Activated naive CD8-positive, alpha-beta T cell treated with anti-CD3 and anti-CD28 coated beads, Interleukin-2, amount 50 U/mL, for 24 hours (primary cell): ENCODE measurements around the gene GPRC5A.

Source experiments
- ATAC-seq: fragments of 150-1000 bp; cut with Tn5 transposase; one replicate; pipeline ENCODE4 v1.10.0; 2021
- DNase-seq: peaks from one replicate; pipeline ENCODE4 v3.0.0; 2021
- H3K27ac Mint-ChIP-seq: one replicate; pipeline ENCODE4 v1.8.0; 2021; ENCODE audit warnings: mild to moderate bottlenecking, mixed read lengths
- H3K27me3 Mint-ChIP-seq: one replicate; pipeline ENCODE4 v1.8.0; 2021; ENCODE audit warnings: mixed read lengths
- H3K36me3 Mint-ChIP-seq: one replicate; pipeline ENCODE4 v1.8.0; 2021; ENCODE audit warnings: low read depth, mixed read lengths
- H3K4me1 Mint-ChIP-seq: one replicate; pipeline ENCODE4 v1.8.0; 2021; ENCODE audit warnings: mixed read lengths
- H3K4me3 Mint-ChIP-seq: one replicate; pipeline ENCODE4 v1.8.0; 2021; ENCODE audit warnings: mild to moderate bottlenecking, moderate library complexity, mixed read lengths
- H3K9me3 Mint-ChIP-seq: one replicate; pipeline ENCODE4 v1.8.0; 2021; ENCODE audit warnings: mixed read lengths

GPRC5A gene

GRCh38 chr12:12915656-12916055, 24.3 kb downstream of the GPRC5A start:
- no peak overlapping the region for H3K4me3 Mint-ChIP-seq
- H3K27me3 Mint-ChIP-seq = peaks cover 12% of the 10 kb centered on the region
- no peak overlapping the region for H3K27ac Mint-ChIP-seq
- DNase-seq = no peak
- peaks cover 8% of the 10 kb centered on the region for H3K4me1 Mint-ChIP-seq
- no peaks in the 10 kb centered on the region for H3K36me3 Mint-ChIP-seq
- ATAC-seq = no peak
- no peaks in the 10 kb centered on the region for H3K9me3 Mint-ChIP-seq

DNA sequence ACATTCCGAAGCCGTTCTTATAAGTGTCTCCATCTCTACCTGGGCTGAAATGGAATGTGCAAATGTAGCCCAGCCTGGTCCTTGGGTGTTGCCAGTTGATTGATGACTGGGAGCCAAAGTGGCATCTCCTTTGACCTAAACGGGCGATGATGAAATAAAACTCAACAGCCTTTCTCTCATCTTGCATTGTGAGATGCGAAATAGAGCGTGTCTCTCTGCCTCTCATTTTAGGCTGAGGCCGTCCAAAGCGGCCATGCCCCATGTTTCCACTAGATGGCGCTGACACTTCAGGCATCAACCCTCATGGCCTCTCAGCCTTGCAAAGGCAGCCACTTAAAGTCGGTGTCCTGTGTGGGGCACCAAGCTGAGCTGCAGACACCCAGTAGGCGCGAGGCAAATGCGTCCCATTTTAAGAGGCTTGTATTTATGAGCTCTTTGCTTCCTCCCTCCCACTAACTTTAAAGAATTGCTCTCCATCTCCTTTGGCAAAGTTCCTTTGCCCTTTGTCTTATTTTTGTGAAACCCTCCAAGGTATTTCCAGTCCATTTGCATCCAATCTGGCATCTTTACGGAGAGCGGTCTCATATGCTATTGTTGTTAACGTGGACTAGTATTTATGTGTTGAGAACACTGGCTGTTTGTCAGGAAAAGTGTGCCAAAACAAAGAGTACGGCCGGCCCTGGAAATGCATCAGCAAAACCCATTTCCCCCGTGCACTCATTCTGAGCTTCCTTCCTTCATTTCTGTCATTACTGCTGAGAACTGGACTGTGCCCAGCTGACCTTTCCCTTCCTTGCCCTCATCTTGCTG, 25.0 kb downstream of the GPRC5A start:
- ATAC-seq (peak; percentile 91), DNase-seq (peak; percentile 85)
- Mint-ChIP-seq H3K36me3 (no peaks in the 10 kb centered on the region), H3K4me1 (peaks cover 7% of the 10 kb centered on the region), H3K4me3 (no peak overlapping the region), H3K9me3 (no peaks in the 10 kb centered on the region), H3K27ac (no peak overlapping the region), H3K27me3 (peaks cover 12% of the 10 kb centered on the region)

- Mint-ChIP-seq H3K27me3 (peaks cover 12% of the 10 kb centered on the region), H3K9me3 (no peaks in the 10 kb centered on the region), H3K4me1 (peaks cover 7% of the 10 kb centered on the region), H3K4me3 (no peak overlapping the region), H3K36me3 (no peaks in the 10 kb centered on the region), H3K27ac (no peak overlapping the region)
- ATAC-seq (no peak), DNase-seq (no peak)
Measured at GRCh38 chr12:12917517-12917916, 26.2 kb downstream of the GPRC5A start.

DNA sequence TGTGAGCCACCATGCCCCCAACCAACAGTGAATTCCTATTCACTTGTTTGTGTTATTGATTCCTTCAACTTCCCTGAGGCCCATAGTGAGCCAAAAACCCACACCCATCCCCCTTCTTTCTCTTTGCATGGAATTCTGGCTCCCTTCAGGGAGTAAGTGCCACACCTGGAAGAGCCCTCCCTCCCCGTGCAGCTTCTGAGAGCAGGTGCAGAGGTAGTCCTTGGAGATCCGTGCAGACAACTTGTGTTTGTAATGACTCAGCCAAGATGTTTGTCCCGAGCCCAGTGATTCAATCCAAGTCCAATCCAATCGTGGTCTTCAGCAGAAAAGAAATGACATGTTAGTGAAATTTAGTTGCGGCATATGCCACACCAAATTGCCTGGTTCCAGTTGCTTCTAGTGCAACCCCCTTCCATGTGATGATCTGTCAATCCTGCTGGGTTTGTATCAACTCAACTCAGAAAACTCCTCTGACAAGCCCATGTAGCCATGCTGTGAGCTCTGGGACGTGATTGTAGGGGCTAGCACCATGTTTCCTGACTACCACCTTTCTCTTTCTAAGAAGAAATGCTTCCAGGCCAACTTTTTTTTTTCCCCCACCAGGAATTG, 27.5 kb downstream of the GPRC5A start:
- no peaks in the 10 kb centered on the region for H3K36me3 Mint-ChIP-seq
- no peaks in the 10 kb centered on the region for H3K9me3 Mint-ChIP-seq
- ATAC-seq = no peak
- no peak for DNase-seq
- H3K27ac Mint-ChIP-seq = no peak overlapping the region
- peaks cover 12% of the 10 kb centered on the region for H3K27me3 Mint-ChIP-seq
- no peak overlapping the region for H3K4me3 Mint-ChIP-seq
- H3K4me1 Mint-ChIP-seq = peaks cover 7% of the 10 kb centered on the region

- peaks cover 12% of the 10 kb centered on the region for H3K27me3 Mint-ChIP-seq
- no peak overlapping the region for H3K27ac Mint-ChIP-seq
- no peak overlapping the region for H3K4me3 Mint-ChIP-seq
- H3K36me3 Mint-ChIP-seq = no peaks in the 10 kb centered on the region
- DNase-seq (no peak), ATAC-seq (no peak)
- no peaks in the 10 kb centered on the region for H3K9me3 Mint-ChIP-seq
- H3K4me1 Mint-ChIP-seq = peaks cover 7% of the 10 kb centered on the region
Measured at GRCh38 chr12:12919666-12920435, 28.5 kb downstream of the GPRC5A start.

- no peak overlapping the region for H3K27ac Mint-ChIP-seq
- H3K4me1 Mint-ChIP-seq = no peaks in the 10 kb centered on the region
- DNase-seq (no peak), ATAC-seq (no peak)
- no peak overlapping the region for H3K4me3 Mint-ChIP-seq
- H3K27me3 Mint-ChIP-seq = no peaks in the 10 kb centered on the region
- no peaks in the 10 kb centered on the region for H3K9me3 Mint-ChIP-seq
- H3K36me3 Mint-ChIP-seq = no peaks in the 10 kb centered on the region
Measured at GRCh38 chr12:12922191-12922616, 30.8 kb downstream of the GPRC5A start.

DNA sequence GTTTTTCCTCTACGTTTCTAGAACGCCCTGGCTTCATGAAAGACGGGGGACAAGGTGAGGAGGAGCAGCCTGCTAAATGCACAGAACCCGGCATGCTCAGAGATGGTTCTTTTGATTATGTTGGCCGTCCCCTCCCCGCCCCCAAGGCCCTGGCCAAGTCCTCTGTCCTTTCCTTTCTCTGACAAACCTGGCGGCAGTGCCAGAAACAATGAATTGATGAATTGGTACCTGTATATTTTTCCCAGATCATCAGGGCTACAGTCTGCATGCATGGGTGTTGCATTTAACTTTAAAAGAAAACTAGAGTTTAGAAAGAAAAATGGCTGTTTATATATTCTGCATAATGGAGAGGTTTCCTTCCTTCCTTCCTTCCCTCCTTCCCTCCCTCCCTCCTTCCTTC, 31.6 kb downstream of the GPRC5A start:
- no peaks in the 10 kb centered on the region for H3K36me3 Mint-ChIP-seq
- no peaks in the 10 kb centered on the region for H3K9me3 Mint-ChIP-seq
- H3K4me1 Mint-ChIP-seq = no peaks in the 10 kb centered on the region
- ATAC-seq (no peak), DNase-seq (no peak)
- H3K27ac Mint-ChIP-seq = no peak overlapping the region
- H3K27me3 Mint-ChIP-seq = no peaks in the 10 kb centered on the region
- H3K4me3 Mint-ChIP-seq = no peak overlapping the region

DNA sequence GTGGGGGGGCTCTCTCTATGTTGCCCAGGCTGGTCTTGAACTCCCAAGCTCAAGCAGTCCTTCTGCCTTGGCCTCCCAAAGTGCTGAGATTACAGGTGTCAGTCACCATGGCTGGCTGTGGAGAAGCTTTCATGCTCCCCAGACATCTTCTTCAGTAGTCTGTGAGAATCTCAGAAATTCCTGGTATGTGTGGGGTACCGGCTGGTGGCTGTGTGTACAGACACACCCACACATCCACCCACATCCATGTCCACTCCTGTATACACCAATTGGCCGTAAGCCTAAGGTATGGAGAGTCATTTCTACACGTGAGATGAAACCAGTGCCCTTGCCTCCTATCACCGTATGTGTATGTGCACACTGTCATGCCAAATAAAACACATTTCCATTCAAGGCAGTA, 32.8 kb downstream of the GPRC5A start:
- no peak overlapping the region for H3K27ac Mint-ChIP-seq
- no peak overlapping the region for H3K4me3 Mint-ChIP-seq
- H3K9me3 Mint-ChIP-seq = no peaks in the 10 kb centered on the region
- no peaks in the 10 kb centered on the region for H3K4me1 Mint-ChIP-seq
- H3K27me3 Mint-ChIP-seq = no peaks in the 10 kb centered on the region
- H3K36me3 Mint-ChIP-seq = no peaks in the 10 kb centered on the region
- DNase-seq = no peak
- ATAC-seq = no peak

- no peaks in the 10 kb centered on the region for H3K27me3 Mint-ChIP-seq
- H3K4me3 Mint-ChIP-seq = no peak overlapping the region
- no peak for ATAC-seq
- H3K4me1 Mint-ChIP-seq = no peaks in the 10 kb centered on the region
- H3K27ac Mint-ChIP-seq = no peak overlapping the region
- no peak for DNase-seq
- H3K36me3 Mint-ChIP-seq = no peaks in the 10 kb centered on the region
- H3K9me3 Mint-ChIP-seq = no peaks in the 10 kb centered on the region
Measured at GRCh38 chr12:12925388-12925787, 34.0 kb downstream of the GPRC5A start.

DNA sequence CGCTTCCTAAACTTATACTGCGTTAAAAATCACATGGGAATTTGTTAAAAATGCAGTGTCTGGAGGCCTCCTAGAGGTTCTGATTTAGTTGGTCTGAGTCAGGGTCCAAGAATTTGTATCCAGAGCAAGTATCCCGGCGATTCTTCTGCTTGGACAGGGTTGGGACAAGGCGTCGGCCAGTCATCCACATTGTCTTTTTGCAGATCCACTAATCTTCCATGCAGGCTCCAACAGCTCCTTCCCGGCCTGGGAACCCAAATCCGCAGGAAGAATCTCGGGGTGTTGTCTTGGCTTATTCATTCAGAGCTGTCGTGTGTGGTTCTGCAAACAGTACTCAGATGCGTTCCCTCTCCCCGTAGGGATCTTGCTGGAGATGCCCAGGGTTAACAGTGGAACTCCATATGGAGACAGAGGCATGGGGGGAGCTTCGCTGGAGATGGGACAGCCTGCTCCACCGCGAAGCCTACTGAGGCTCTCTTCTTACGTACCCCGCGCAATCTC, 35.3 kb downstream of the GPRC5A start:
- ATAC-seq = no peak
- H3K27ac Mint-ChIP-seq = no peak overlapping the region
- H3K36me3 Mint-ChIP-seq = no peaks in the 10 kb centered on the region
- H3K4me3 Mint-ChIP-seq = no peak overlapping the region
- no peak for DNase-seq
- H3K27me3 Mint-ChIP-seq = no peaks in the 10 kb centered on the region
- no peaks in the 10 kb centered on the region for H3K4me1 Mint-ChIP-seq
- no peaks in the 10 kb centered on the region for H3K9me3 Mint-ChIP-seq

GRCh38 chr12:12927211-12928079, 36.1 kb downstream of the GPRC5A start:
- H3K4me3 Mint-ChIP-seq = peak overlapping the region; percentile 76
- ATAC-seq = peak; percentile 66
- no peaks in the 10 kb centered on the region for H3K27me3 Mint-ChIP-seq
- no peaks in the 10 kb centered on the region for H3K4me1 Mint-ChIP-seq
- DNase-seq = peak; percentile 45
- peak overlapping the region; percentile 67 for H3K27ac Mint-ChIP-seq
- H3K9me3 Mint-ChIP-seq = no peaks in the 10 kb centered on the region
- H3K36me3 Mint-ChIP-seq = no peaks in the 10 kb centered on the region

DNA sequence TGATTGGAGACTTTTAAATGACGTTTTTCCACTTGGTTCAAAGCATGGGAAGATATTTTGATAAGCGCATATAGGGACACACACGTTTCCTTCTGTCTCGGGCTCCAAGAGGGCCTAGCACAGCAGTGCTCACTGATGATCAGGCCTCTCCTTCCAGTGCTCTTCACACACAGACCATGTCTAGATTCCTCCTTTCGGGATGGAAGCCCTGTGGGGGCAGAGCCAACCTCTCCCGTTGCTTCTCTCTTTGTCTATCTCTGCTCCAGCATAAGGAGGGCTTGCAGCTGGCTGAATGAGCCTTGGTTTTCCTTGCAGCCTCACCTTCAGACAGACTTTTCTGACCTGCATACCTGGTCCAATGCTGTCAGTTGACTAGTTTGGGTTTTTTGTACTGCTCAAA, 38.3 kb downstream of the GPRC5A start:
- no peaks in the 10 kb centered on the region for H3K36me3 Mint-ChIP-seq
- no peak overlapping the region for H3K27ac Mint-ChIP-seq
- DNase-seq (no peak), ATAC-seq (no peak)
- no peaks in the 10 kb centered on the region for H3K27me3 Mint-ChIP-seq
- no peaks in the 10 kb centered on the region for H3K4me1 Mint-ChIP-seq
- no peaks in the 10 kb centered on the region for H3K9me3 Mint-ChIP-seq
- no peak overlapping the region for H3K4me3 Mint-ChIP-seq

DNA sequence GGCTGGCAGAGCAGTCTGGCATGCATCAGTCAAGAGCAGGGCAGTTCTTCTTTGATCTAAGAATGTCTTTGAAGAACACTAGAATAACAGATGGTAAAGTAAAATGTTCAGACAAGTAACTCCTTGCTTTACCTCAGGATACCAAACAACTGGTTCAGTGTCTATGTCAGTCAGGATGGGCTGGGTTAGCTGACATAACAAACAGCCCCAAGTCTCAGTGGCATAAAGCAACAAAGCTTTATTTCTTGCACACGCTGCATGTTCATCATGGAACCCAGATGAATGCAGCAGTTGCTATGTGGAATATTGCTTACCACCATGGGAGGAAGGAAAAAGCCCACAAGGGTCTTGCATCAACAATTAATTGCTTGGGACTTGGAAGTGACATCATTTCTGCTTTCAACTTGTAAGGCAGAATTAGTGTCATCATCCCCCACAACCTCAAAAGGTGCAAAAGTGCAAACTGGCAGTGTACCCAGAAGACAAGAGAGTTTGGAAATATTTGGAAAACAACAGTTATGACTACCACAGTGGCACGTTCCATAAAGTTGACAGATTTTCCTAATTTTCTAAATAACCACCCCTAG, 39.4 kb downstream of the GPRC5A start:
- Mint-ChIP-seq H3K27ac (no peak overlapping the region), H3K4me1 (no peaks in the 10 kb centered on the region), H3K27me3 (no peaks in the 10 kb centered on the region), H3K36me3 (no peaks in the 10 kb centered on the region), H3K9me3 (no peaks in the 10 kb centered on the region), H3K4me3 (no peak overlapping the region)
- no peak for ATAC-seq
- DNase-seq = no peak

- DNase-seq = no peak
- Mint-ChIP-seq H3K4me3 (no peak overlapping the region), H3K9me3 (no peaks in the 10 kb centered on the region), H3K27ac (no peak overlapping the region), H3K4me1 (no peaks in the 10 kb centered on the region), H3K36me3 (no peaks in the 10 kb centered on the region), H3K27me3 (no peaks in the 10 kb centered on the region)
- no peak for ATAC-seq
Measured at GRCh38 chr12:12933742-12934141, 42.4 kb downstream of the GPRC5A start.
